Panc1 (cell line): ENCODE results near the gene KPTN.

Source experiments
- POLR2AphosphoS5 ChIP-seq: IDR thresholded peaks from 2 replicates; pipeline ENCODE4 v1.6.1; 2012; ENCODE audit warnings: mild to moderate bottlenecking, low read depth, low read length, moderate library complexity
- TF ChIP-seq, protein P1 (sequence below): fragments of 450-650 bp; IDR thresholded peaks from 2 replicates; pipeline ENCODE4 v1.5.1; 2017; ENCODE audit warnings: mild to moderate bottlenecking
- TF ChIP-seq, protein P2 (sequence below), 2 experiments: IDR thresholded peaks; 2 replicates each; pipeline ENCODE4 v1.6.1; 2011 to 2012; ENCODE audit warnings: low read depth in 2 of 2, control low read depth in 1 of 2, low read length in 1 of 2, mild to moderate bottlenecking in 1 of 2, moderate library complexity in 1 of 2; ENCODE audit not compliant: insufficient read depth in 1 of 2

DNA sequence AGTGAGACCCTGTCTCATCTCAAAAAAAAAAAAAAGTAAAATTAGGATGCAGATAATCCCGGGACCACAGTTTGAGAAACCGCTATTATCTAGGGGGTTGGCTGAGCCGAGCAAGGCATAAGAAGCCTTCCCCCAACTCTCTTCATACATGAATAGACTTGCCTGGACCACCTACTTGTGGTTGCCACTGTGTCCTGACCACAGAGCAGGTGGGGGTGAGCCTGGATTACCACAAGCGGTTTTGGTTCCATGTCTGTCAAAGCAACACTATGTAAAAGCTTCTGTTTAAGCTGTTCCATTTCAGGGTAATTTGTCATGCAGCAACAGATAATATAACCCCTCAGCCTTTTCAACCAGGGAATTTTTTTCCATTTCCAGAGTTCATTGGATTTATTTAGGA, 34.1 kb upstream of the KPTN start:
- TF ChIP-seq, protein P1, sequence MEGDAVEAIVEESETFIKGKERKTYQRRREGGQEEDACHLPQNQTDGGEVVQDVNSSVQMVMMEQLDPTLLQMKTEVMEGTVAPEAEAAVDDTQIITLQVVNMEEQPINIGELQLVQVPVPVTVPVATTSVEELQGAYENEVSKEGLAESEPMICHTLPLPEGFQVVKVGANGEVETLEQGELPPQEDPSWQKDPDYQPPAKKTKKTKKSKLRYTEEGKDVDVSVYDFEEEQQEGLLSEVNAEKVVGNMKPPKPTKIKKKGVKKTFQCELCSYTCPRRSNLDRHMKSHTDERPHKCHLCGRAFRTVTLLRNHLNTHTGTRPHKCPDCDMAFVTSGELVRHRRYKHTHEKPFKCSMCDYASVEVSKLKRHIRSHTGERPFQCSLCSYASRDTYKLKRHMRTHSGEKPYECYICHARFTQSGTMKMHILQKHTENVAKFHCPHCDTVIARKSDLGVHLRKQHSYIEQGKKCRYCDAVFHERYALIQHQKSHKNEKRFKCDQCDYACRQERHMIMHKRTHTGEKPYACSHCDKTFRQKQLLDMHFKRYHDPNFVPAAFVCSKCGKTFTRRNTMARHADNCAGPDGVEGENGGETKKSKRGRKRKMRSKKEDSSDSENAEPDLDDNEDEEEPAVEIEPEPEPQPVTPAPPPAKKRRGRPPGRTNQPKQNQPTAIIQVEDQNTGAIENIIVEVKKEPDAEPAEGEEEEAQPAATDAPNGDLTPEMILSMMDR = no peak
- TF ChIP-seq, protein P2, sequence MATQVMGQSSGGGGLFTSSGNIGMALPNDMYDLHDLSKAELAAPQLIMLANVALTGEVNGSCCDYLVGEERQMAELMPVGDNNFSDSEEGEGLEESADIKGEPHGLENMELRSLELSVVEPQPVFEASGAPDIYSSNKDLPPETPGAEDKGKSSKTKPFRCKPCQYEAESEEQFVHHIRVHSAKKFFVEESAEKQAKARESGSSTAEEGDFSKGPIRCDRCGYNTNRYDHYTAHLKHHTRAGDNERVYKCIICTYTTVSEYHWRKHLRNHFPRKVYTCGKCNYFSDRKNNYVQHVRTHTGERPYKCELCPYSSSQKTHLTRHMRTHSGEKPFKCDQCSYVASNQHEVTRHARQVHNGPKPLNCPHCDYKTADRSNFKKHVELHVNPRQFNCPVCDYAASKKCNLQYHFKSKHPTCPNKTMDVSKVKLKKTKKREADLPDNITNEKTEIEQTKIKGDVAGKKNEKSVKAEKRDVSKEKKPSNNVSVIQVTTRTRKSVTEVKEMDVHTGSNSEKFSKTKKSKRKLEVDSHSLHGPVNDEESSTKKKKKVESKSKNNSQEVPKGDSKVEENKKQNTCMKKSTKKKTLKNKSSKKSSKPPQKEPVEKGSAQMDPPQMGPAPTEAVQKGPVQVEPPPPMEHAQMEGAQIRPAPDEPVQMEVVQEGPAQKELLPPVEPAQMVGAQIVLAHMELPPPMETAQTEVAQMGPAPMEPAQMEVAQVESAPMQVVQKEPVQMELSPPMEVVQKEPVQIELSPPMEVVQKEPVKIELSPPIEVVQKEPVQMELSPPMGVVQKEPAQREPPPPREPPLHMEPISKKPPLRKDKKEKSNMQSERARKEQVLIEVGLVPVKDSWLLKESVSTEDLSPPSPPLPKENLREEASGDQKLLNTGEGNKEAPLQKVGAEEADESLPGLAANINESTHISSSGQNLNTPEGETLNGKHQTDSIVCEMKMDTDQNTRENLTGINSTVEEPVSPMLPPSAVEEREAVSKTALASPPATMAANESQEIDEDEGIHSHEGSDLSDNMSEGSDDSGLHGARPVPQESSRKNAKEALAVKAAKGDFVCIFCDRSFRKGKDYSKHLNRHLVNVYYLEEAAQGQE (IDR thresholded peaks at IDR 0.05; ENCODE audit: insufficient read depth in 1 of 2, low read depth in 2 of 2, low read length in 1 of 2) = no peak
- no peak for TF ChIP-seq POLR2AphosphoS5
